NCI-H2029 (cell line): Measurements from ENCODE around the gene ADTRP.

Experiments used
- DNase-seq: peaks from one replicate; lab custom pipeline; 2025; lab: John Stamatoyannopoulos, UW

ADTRP gene

GRCh38 chr6:11773013-11773412 is 5.6 kb downstream of the ADTRP start:
- no peak for DNase-seq

DNA sequence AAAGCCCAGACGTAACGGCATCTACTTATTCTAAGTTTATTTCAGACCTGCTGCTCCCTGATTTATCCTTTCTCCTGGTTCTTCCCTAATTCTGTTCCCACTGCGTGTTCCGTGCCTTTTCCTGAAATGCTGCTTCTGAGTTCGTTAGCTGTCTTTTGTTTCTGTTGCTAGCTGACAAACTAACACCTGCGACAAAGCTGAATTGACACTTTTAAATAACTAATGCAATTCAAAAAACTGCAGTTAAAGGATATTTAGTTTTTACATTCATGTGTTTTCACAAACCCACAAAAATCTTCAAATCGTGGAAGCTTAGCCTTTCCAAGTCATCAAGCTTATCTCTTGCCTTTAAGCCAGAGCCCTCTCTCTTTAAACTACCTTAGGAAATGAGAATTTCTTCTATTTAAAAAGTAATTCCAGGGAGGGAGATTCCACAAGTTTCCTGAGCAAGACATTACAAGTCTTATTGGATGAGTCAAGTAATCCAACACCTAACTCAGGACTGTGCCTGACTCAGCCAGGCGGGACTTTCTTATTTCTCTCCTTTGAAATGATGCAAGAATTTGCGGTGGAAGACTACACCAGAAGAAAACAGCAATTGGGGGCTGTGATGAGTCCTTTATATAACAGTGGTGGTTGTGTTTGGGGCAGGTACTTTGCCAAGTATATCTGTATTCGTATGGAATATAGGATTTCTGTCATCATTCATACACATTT is 6.3 kb downstream of the ADTRP start:
- DNase-seq: no peak

GRCh38 chr6:11771473-11772048 is 7.0 kb downstream of the ADTRP start:
- DNase-seq: no peak

DNA sequence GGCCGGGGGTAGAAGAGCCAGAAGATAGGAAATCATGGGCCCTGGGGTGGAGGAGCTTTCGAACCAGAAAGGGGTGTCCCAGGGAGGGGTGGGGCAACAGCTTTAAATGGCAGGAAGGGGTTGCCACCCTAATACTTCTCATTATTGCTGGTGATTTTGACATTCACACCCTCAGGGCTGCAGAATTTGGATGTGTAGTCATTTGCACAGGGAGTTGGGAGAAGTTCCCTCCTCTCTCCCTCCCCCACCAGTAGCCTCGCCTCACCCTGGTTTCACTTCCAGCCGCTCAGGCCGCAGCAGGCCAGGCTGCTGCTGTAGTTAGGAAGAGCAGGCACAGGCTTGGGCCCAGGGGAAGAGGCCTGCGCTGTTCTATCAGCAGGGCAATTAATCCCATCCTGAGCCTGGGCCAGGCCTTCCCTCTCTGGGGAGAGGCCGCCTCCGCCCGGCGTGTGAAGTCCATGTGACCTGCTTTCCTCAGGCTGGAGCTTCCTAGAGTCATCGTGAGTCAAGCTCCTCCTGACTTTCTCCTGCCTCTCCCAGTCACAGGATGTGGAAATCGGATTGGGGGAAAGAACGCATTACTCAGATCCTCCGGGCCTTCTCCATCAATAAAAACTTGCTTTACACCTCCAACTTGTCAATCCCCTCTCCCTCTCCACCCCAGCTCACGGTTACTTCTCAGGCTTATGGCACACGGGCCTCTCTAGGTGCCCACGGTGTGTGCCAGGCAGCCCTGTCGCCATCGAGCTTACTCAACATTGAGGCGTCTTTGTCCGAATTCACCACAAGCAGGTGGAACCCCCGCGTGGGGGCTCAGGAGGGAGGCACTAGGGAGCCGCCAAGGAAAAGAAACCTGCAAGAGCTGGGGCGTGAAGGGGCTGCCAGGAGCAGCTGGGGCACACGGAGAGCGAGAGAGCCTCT is 7.8 kb downstream of the ADTRP start:
- DNase-seq: no peak

- peak; percentile 33 for DNase-seq
Measured at GRCh38 chr6:11769811-11770545, 8.6 kb downstream of the ADTRP start.

- DNase-seq: no peak
Measured at GRCh38 chr6:11769244-11769643, 9.4 kb downstream of the ADTRP start.

DNA sequence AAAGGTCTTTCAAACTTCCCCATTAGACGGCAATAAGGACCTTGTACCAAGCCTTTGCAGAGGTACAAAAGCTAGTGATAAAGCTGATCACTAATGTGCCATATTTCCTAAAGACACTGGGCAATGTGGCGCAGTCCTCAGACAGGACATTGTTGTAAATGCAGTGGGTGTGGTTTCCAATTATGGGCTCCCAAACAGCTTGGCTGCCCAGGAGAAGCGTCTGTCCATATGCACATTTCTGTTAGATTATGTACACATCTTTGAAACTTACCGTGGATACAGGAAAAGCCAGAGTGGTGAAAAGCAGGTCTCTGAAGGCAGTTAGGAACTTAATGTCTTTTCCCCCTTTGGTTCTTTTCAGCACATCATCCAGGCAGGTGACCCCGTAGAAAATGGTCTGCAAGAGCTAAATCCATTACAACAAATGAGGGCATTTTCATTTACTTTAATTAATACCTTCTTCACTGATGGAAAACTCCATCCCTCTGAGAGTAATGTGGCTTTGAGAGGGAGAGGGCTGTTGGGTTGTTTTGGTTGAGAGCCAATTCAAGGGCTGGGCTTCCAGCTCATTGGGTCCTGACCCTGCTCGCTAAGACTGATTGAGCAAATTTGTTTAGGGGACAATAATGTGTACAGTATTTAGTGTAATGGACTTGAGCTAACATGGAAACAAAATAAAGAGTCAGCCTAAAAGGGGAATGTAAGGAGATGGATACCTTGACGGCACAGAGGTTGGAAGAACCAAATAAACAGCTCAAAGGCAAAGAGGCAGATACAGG is 10.4 kb downstream of the ADTRP start:
- DNase-seq: no peak

DNA sequence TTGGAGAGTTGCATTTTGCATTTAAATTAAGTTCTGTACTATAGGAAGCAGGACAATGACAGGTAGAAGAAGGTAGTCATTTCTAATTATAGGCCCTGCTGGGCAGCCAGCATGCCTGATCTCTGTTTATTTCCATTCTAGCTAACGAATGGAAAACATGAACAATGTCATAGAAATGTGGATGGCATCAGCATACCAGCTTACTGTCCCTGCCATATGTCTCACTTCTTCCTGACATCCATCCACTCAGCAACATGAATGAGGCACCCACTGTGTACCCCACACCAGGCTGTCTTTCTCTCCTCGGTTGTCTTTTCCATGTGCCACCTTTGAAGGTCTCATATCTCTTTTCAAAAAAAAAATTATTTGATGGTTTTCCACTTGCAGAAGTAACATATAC is 11.1 kb downstream of the ADTRP start:
- DNase-seq: no peak

- DNase-seq: no peak
Measured at GRCh38 chr6:11766589-11767450, 11.8 kb downstream of the ADTRP start.

GRCh38 chr6:11766043-11766442 is 12.6 kb downstream of the ADTRP start:
- no peak for DNase-seq

DNA sequence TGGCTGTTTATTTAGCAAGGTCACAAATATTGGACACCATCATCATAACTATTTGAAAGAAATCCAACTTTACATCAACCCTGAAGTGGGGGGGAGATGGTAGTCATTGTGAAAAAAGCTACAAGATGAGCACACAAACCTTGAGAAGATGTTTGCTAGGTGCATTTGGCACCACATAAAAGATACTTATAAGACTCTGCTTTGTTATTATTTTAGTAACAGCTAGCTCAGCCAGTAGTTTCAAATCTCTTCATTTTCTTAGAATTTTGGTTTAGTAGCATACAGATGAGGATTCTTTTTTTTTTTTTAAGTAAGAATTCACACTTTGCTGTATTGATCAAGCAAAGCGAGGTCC is 14.4 kb downstream of the ADTRP start:
- DNase-seq: no peak

DNA sequence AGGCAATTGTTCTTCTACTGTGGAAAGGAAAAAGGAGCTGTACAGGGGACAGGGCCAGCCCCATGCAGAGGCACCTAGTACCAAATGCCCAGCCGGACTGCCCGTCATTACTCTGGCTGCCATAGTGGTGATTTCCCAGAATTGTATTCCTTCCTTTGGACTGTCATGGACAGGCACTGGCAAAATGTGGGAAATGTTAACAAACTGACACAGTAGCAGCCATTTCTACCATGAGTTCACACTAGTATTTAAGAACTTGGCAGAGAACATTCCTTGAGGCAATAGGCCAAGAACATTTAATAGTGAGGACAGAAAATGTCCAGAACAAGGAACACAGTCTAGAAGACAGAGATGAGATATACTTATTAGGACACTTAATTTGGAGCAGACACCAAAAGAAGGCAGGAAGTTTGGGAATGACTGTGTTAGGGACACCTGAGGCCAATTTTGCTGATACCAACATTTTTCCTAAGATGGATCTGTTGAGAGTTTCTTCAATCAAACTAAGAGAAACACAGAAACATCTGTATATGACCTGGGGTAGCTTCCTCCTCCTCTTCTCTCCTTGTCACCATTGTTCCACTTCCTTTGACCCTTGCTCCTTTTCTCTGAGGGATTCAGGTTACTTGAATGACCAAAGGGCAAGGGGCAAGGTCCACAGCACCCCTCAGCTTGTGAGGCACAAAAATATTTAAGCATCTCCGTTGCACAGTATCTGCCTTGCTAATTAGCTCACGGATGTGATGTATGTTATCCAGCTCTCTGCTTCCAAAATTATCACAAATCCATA is 14.9 kb downstream of the ADTRP start:
- DNase-seq: no peak

- DNase-seq: no peak
Measured at GRCh38 chr6:11762794-11763459, 15.7 kb downstream of the ADTRP start.

DNA sequence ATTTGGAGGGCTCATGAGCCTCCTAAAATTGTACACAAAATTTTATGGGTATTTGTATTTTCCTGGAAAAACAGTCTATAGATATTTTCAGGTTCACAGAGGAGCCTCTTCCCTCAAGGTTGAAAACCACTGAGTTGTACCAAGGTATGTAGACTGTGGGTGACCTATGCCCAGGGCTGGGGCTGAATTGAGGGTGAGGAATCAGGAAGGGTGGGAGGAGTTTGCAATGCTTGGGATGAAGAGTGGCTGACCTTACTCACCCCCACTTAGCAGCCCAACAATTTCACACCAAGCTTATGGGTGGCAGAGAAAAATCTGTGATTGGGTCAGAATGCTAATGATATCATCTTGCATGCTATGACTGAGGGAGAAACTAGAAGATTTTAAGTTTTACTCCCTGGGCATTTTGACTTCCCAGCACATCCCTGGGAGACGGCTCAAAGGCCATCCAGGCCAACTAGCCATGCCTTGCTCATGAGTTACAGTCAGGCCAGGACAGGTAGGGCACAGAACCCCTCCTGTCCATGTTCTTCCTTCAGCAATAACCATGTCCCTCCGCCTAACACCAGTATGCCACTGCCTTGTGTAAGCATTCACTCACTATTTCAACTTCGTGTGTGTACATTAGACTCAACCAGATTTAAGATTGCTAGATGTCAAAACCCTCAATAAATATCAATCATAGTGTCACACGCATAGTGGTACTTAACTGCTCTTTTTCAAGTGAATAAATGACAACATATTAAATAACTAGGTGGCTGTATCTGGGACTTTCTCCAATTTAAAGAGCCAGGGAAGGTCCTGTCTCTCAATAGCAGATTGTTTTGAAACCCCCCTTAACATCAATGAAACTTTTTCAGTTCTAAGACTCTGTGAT is 16.6 kb downstream of the ADTRP start:
- no peak for DNase-seq

DNA sequence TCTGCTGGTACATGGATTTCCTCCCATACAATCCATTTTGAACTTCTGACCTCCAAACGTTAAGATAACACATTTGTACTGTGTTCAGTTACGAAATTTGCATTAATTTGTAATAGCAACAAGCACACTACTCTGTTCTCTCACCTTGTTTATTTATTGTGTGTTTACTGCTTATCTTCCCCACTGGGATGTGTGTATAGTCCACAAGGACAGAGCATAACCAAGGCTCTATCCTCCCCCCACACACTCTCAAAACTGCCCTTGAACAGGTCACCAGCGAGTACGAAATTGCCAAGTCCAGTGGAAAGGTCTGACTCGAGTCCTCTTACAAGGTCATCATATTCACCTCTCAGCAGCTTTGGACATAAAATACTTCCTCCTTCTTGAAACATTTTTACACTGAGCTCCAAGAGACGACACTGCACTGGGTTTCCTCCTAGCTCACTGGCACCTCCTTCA is 18.6 kb downstream of the ADTRP start:
- no peak for DNase-seq

DNA sequence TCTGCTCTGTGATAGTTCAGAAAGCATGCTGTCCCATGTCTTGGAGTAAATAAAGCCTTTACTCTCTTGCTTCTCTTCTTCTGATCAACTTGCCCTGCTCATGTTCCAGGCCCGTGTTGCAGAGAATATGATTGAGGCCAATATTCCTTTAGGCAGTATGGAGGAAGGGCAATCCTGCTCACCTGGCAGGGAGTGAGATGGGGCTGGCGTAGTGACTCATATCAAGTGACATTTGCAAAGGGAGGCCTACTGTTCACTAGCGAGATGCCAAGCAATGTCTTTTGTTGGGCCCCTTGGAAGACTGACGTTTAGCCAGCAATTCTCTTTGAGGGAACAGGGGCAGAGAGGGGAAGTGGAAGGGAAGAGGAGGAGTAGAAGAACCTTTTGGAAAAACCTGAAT is 19.7 kb downstream of the ADTRP start:
- DNase-seq: no peak

DNA sequence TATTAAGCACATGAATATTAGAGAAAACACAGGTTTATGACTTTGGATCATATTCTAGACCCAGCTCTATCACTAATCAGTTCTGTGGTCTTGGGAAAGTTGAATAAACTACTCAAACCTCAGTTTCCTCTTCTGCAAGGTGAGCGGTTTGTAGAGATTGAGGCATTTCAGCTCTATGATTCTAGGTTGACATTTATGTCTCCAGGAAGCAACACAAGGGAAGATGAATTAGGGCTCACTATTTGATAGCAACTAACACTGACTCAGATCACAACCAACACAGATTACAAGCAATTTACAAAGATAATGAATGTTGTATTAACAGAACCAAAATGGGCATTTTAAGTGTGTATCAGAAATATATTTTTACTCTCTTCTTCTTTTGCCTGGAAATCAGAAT is 21.9 kb downstream of the ADTRP start:
- DNase-seq: no peak

DNA sequence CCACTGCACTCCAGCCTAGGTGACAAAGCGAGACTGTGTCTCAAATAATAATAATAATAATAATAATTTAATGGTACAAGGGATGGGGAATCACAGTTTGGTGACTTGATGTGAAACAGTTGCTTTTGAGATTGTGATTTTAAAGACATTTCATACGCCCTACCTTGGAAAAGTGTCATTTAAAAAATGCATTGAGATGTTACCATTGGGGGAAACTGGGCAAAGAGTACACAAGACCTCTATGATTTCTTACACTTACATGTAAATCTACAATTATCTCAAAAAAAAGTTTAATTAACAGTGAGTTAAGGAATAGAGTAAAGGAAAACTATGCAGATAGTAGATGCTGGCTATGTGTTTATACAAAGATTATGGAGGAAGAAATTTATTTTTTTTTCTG is 22.3 kb downstream of the ADTRP start:
- no peak for DNase-seq
